LNCAP (cell line): ENCODE measurements around the gene PLPPR1.

ENCODE experiments used
- TF ChIP-seq, protein P1 (sequence below): fragments of 450-650 bp; IDR thresholded peaks from 2 replicates; pipeline ENCODE4 v1.5.1; 2017; ENCODE audit warnings: mild to moderate bottlenecking

Gene PLPPR1

DNA sequence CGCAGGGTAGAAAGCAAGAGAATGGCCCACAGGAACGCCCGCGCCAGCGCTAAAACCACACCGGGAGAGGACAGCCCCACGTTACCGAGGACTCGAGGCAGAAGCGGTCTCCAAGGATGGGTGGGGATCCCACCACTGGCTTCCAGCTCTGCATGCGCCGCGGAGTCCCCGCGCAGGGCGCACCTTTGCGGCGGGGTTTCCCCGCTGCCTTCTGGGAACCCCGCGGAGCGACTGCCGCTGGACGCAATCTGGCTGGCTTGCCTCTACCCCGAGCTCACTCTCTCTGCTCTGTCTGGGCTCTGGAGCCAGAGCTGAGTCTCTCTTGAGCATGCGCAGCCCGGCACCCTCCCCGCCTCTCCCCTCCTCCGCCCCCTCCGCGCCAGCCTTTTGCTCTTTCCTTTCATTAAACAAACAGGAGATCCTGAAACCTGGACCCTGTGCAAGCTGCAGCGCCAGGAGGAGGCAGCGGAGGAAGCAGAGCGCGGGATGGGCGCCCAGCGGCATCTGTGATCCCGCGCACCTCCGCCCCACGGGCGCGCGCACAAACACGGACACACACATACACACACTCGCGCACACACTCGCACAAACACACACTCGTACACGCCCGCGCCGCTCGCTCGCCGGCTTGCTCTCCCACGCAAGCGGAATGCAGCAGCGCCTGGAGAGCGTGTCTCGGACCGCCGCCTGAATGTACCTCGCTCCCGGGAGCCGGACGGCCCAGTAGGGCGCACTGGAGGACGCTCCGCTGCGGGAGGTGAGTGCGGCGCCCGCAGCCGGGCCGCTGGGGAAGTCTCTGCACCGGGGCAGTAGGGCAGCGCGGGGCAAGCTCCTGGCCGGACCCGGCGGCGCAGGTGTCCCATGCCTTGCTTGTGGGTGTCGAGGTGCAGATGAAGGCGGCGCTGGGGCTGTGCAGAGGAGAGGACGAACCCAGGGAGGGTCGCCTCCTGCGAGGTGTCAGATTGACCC is at the start of gene PLPPR1:
TSS of gene PLPPR1 (plus strand) at position 382 of the 969 bp plus-strand sequence.
- TF ChIP-seq, protein P1, sequence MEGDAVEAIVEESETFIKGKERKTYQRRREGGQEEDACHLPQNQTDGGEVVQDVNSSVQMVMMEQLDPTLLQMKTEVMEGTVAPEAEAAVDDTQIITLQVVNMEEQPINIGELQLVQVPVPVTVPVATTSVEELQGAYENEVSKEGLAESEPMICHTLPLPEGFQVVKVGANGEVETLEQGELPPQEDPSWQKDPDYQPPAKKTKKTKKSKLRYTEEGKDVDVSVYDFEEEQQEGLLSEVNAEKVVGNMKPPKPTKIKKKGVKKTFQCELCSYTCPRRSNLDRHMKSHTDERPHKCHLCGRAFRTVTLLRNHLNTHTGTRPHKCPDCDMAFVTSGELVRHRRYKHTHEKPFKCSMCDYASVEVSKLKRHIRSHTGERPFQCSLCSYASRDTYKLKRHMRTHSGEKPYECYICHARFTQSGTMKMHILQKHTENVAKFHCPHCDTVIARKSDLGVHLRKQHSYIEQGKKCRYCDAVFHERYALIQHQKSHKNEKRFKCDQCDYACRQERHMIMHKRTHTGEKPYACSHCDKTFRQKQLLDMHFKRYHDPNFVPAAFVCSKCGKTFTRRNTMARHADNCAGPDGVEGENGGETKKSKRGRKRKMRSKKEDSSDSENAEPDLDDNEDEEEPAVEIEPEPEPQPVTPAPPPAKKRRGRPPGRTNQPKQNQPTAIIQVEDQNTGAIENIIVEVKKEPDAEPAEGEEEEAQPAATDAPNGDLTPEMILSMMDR: no peak

DNA sequence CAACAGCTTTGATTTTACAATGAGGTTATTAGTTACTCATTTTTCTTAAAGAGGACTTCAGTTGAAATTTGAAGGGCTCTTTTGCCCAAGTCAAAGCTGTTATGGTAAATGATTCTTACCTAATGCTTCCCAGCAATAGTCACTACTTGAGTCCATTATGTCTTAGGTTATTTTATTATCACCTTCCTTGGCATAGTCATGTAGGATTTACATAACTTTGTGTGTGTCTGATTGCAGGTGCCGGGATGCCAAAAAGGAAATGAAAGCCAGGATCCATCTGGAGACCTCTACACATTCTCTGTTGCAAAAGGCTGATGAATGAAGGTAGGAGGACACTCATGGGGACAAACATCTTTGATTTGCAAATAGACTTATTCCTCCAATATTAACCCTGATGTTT is 38.8 kb upstream of the PLPPR1 start:
- TF ChIP-seq, protein P1: no peak

DNA sequence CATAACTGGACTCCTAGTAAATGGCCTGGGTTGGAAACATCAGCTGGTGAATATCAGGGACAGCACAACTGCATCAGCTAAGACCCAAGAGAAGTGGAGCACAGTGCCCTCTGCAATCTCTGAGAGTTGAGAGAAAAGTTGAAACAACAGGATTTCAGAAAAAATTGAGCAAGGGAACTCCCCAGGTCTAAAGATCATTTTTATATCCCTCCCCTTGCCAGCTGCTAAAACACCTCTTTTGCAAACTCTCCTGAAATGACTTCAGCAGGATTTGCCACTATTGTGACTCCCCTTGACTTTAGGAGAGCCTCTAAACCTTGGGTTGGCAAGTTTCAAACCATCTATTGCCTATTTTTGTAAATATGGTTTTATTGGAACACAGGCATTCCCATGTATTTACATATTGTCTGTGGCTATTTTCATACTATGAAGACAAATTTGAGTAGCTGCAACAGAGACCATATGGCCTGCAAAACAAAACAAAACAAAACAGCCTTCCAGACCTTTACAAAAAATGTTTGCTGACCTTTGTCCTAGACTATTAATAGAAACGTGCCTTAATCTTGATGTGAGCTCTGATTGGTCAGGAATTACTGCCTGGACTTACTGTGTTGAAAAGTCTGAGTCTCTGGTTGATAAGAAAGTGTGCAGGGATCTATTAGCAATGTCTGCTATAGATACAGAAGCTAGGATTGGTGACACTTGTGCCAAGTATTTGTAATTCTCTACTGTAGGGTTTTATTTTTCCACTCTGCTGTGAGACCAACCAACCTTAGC is 37.7 kb upstream of the PLPPR1 start:
- TF ChIP-seq, protein P1: no peak

DNA sequence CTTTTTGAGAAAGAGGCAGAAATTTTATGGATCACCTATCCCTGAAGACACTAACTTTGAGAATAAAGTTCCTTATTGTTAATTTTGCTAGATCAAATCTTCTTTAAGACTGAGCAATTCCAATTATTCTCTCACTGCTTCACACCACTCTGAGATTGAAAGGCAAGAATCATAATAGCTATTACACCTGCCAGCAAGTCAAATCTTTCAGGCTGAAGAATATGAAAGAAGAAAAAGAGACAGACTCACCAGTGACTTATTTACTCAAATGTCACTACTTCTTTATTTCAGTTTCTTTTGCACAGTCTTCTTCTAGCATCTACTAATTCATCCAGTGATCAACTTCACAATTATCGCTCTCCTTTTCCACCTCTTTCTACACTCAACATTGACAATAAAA is 35.9 kb upstream of the PLPPR1 start:
- TF ChIP-seq, protein P1: no peak

DNA sequence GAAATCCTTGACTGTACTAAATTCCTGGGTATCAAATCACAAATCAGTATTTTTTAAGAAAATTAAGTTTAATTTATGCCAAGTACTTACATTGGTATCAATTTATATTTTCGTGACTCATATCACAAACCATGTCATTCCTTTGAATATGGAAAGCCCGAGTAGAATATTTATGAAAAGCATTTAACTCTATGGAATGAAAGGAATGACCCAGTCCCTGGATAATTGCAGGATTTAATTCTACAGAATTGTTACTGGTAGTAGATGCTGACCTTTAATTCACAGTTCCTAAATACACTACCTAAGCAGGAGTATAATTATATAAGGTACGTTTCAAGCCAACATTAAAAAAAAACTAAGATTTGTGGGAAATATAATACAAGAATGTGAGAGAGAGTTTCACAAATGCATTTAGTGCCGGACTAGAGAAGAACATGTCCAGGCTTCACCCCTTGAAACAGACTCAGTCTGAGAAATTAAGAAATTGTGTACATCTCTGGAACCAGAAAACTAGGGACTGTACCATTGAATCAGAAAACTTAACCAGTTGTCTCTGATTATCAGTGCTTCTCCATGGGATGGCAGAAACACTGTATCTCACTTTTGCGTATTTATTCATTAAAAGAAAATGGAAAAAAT is 28.5 kb upstream of the PLPPR1 start:
- TF ChIP-seq, protein P1: no peak

DNA sequence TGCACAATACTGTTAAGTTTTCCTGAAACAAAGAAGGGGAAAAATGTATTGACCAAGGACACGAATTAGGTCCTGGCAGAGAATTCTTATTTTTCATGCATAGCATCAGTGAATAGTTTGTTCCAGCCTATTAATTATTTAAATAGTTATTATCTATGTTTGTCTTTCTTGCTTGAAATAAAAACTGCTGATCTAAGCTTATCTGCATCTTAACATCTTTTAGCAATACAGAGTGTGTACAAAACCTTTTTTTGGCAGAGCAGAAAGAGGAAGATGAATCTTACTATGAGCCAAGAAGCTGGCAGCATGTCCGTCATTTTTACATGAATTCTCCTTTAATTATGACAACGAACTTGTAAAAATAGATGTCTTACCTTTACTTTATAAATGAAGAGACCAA is 23.3 kb upstream of the PLPPR1 start:
- TF ChIP-seq, protein P1: no peak

DNA sequence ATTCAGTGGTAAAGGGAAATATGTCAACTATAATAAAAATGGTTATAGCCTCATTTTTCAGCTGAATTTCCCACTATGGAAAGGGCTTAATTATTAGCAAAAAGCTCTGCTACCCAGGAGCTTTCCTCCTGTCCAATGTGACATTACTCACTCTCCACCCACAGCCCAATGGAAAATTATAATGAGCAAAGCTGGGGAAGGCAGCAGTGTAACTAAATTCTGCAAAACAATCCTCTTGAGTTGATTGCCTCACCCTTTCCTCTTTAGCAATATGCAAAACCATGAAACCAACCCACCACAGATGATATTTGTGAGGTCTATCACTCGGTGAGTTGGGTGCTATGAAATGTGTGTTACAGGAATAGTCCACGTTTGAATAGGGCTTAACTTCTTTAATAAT is 14.0 kb upstream of the PLPPR1 start:
- TF ChIP-seq, protein P1: no peak
